Gastroesophageal sphincter (tissue), 4 donors: Measurements from ENCODE around the gene CRACR2B. TPM values are rescaled to one million over a fixed set of nuclear protein-coding genes. Genes with fewer than 3 reads are reported as not detected.

Experiments
- ATAC-seq: fragments of 150-250 bp; one replicate; pipeline ENCODE4 v1.9.1; 2016; ENCODE audit warnings: mild to moderate bottlenecking, moderate library complexity
- H3K27ac ChIP-seq, 4 donors: fragments of 200-600 bp; sonication (generic) in 3 of 4; 1 replicate in 3 of 4; 2 replicates in 1 of 4; pipeline ENCODE4 v1.5.1; 2016 to 2019
- H3K27me3 ChIP-seq: fragments of 200-600 bp; sonication (generic); one replicate; pipeline ENCODE4 v1.5.1; 2019
- H3K36me3 ChIP-seq, 2 donors: fragments of 200-600 bp; sonication (generic); one replicate each; pipeline ENCODE4 v1.5.1; 2019; ENCODE audit warnings: control low read depth in 1 of 2
- H3K4me1 ChIP-seq, 3 donors: fragments of 200-600 bp; sonication (generic); 1 replicate in 2 of 3; 2 replicates in 1 of 3; pipeline ENCODE4 v1.5.1; 2016 to 2019; ENCODE audit warnings: control low read depth in 2 of 3
- H3K4me3 ChIP-seq, 2 donors: fragments of 200-600 bp; sonication (generic); one replicate each; pipeline ENCODE4 v1.5.1; 2019; ENCODE audit warnings: mild to moderate bottlenecking in 1 of 2, moderate library complexity in 1 of 2
- H3K9me3 ChIP-seq, 3 donors: fragments of 200-600 bp; sonication (generic); one replicate each; pipeline ENCODE4 v1.5.1; 2017 to 2019; ENCODE audit warnings: control low read depth in 2 of 3
- CTCF ChIP-seq, 4 experiments: fragments of 200-600 bp in 2 of 4; fragments of 450-650 bp in 2 of 4; sonication (generic) in 1 of 4; IDR thresholded peaks; one replicate each; pipeline ENCODE4 v1.5.1; 2017 to 2019; ENCODE audit warnings: antibody characterized with exemption in 4 of 4, mild to moderate bottlenecking in 2 of 4, moderate library complexity in 2 of 4
- EP300 ChIP-seq: sonication (generic); formaldehyde crosslinking; IDR thresholded peaks from one replicate; pipeline ENCODE4 v1.6.1; 2017; ENCODE audit warnings: antibody characterized with exemption, mild to moderate bottlenecking
- POLR2A ChIP-seq, 2 donors: fragments of 450-650 bp; IDR thresholded peaks; one replicate each; pipeline ENCODE4 v1.6.1; 2017; ENCODE audit warnings: antibody characterized with exemption in 2 of 2, mild to moderate bottlenecking in 2 of 2, moderate library complexity in 1 of 2
- POLR2AphosphoS5 ChIP-seq: sonication (generic); formaldehyde crosslinking; IDR thresholded peaks from one replicate; pipeline ENCODE4 v1.6.1; 2017; ENCODE audit warnings: antibody characterized with exemption
- WGBS, 2 donors: methylation state at CpG; one replicate each; pipeline ENCODE4 v1.1.5; 2018; ENCODE audit warnings: low coverage in 1 of 2; 5-methylcytosine and 5-hydroxymethylcytosine counted together
- total RNA-seq, 4 donors: library from RNA; depleted of rRNA; stranded (reverse); fragments of >200 nt; gene quantifications; one replicate each; pipeline ENCODE4 v1.1.0, GENCODE V29; 2016

The CRACR2B gene
- total RNA-seq, 4 donors from 2014 or later: 4.1 to 10.3 (median 6.4) TPM

GRCh38 chr11:811446-812245, 16.1 kb upstream of the CRACR2B start:
- TF ChIP-seq CTCF (IDR thresholded peaks at IDR 0.05) (no peak), EP300 (no peak), POLR2A (IDR thresholded peaks at IDR 0.05) (no peak)
- no peaks in the 10 kb centered on the region for H3K9me3 ChIP-seq
- H3K4me3 ChIP-seq: peak overlapping the region in 1 of 2 donors; percentile 99
- 80% methylated on average over 1 of the region's 14 CpGs; no CpG with 5 or more reads in 1 of the 2 donors for WGBS, 2 donors
- H3K4me1 ChIP-seq: peaks cover 0 to 43% (median 23%) of the 10 kb centered on the region in 3 donors
- H3K27ac ChIP-seq: peak overlapping the region in 3 of 4 donors; percentile 8 to 98 (median 95)
- H3K36me3 ChIP-seq: peaks cover 0 to 37% of the 10 kb centered on the region in 2 donors
- no peak for ATAC-seq
- no peaks in the 10 kb centered on the region for H3K27me3 ChIP-seq

- TF ChIP-seq POLR2AphosphoS5: no peak
- TF ChIP-seq EP300: no peak
- no peak for TF ChIP-seq POLR2A (IDR thresholded peaks at IDR 0.05)
- no peak for TF ChIP-seq CTCF (IDR thresholded peaks at IDR 0.05)
- Histone ChIP-seq H3K36me3 (peaks cover 0 to 37% of the 10 kb centered on the region in 2 donors), H3K4me1 (peaks cover 0 to 42% (median 23%) of the 10 kb centered on the region in 3 donors), H3K27ac (no peak overlapping the region), H3K9me3 (no peaks in the 10 kb centered on the region), H3K4me3 (no peak overlapping the region), H3K27me3 (no peaks in the 10 kb centered on the region)
- 83% methylated on average over 1 of the region's 3 CpGs; no CpG with 5 or more reads in 1 of the 2 donors for WGBS, 2 donors
- no peak for ATAC-seq
Observed at GRCh38 chr11:812390-812789, 15.3 kb upstream of the CRACR2B start.

GRCh38 chr11:813072-813455, 14.7 kb upstream of the CRACR2B start:
- H3K9me3 ChIP-seq: no peaks in the 10 kb centered on the region
- no peak overlapping the region for H3K27ac ChIP-seq
- WGBS, 2 donors: 83% methylated on average over 1 of the region's 6 CpGs
- peaks cover 0 to 35% (median 22%) of the 10 kb centered on the region in 3 donors for H3K4me1 ChIP-seq
- ATAC-seq: no peak
- H3K4me3 ChIP-seq: no peak overlapping the region
- H3K36me3 ChIP-seq: peaks cover 0 to 37% of the 10 kb centered on the region in 2 donors
- no peak for TF ChIP-seq EP300
- no peak for TF ChIP-seq CTCF (IDR thresholded peaks at IDR 0.05)
- no peak for TF ChIP-seq POLR2A (IDR thresholded peaks at IDR 0.05)
- no peak for TF ChIP-seq POLR2AphosphoS5
- H3K27me3 ChIP-seq: no peaks in the 10 kb centered on the region

GRCh38 chr11:813456-814096, 14.1 kb upstream of the CRACR2B start:
- Histone ChIP-seq H3K27ac (no peak overlapping the region), H3K4me3 (no peak overlapping the region), H3K4me1 (peaks cover 0 to 34% (median 17%) of the 10 kb centered on the region in 3 donors), H3K27me3 (no peaks in the 10 kb centered on the region), H3K9me3 (no peaks in the 10 kb centered on the region), H3K36me3 (peaks cover 0 to 37% of the 10 kb centered on the region in 2 donors)
- 79% methylated on average over 2 of the region's 9 CpGs; no CpG with 5 or more reads in 1 of the 2 donors for WGBS, 2 donors
- TF ChIP-seq POLR2AphosphoS5 (no peak), POLR2A (IDR thresholded peaks at IDR 0.05) (no peak), CTCF (IDR thresholded peaks at IDR 0.05) (no peak), EP300 (no peak)
- ATAC-seq: no peak
